Muscle layer of colon (tissue), 2 donors: ENCODE data around the gene LIPH.
A peak's percentile ranks its signal among the peaks of the same experiment; 100 is the strongest.

Experiments
- H3K27ac ChIP-seq: one replicate; pipeline ENCODE4 v1.7.0; 2013; ENCODE audit warnings: low read depth, mild to moderate bottlenecking, low read length, moderate library complexity
- H3K27me3 ChIP-seq, 2 donors: one replicate each; pipeline ENCODE4 v1.7.0; 2013; ENCODE audit warnings: low read length in 2 of 2, mild to moderate bottlenecking in 2 of 2; ENCODE audit not compliant: insufficient read depth in 2 of 2, control insufficient read depth in 1 of 2
- H3K36me3 ChIP-seq: one replicate; pipeline ENCODE4 v1.7.0; 2013; ENCODE audit warnings: mild to moderate bottlenecking, low read length; ENCODE audit not compliant: insufficient read depth
- H3K4me1 ChIP-seq: one replicate; pipeline ENCODE4 v1.7.0; 2013; ENCODE audit warnings: mild to moderate bottlenecking, low read length; ENCODE audit not compliant: insufficient read depth
- H3K4me3 ChIP-seq, 2 donors: one replicate each; pipeline ENCODE4 v1.7.0; 2013; ENCODE audit warnings: low read length in 2 of 2, low read depth in 1 of 2, mild to moderate bottlenecking in 1 of 2, moderate library complexity in 1 of 2
- H3K9ac ChIP-seq: one replicate; pipeline ENCODE4 v1.7.0; 2013; ENCODE audit warnings: low read length
- H3K9me3 ChIP-seq: one replicate; pipeline ENCODE4 v1.7.0; 2013; ENCODE audit warnings: mild to moderate bottlenecking, low read length
- donor health status: abdominal sarcoma.
- donor health status: Adenocarcinoma of cecum.

LIPH gene

DNA sequence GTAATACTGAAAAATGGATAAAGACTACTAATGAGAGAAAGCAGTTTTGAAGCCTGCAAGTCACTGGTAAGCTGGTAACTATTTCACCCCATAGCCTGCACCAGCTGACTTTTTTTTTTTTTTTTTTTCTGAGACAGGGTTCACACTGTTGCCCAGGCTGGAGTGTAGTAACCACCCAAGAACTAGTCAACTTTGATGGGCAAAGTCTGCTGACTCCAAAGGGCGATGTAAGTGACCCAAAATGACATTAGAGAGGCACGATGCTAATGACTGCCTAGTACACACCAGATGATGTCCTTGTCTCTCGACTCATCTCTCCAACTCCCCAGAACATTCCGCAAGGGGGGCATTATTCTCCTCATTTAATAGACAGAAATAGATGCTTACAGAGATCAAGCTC lies 40.7 kb downstream of the LIPH start:
- Histone ChIP-seq H3K4me1 (no peaks in the 10 kb centered on the region), H3K27ac (no peak overlapping the region), H3K27me3 (no peaks in the 10 kb centered on the region), H3K4me3 (no peak overlapping the region), H3K9me3 (no peaks in the 10 kb centered on the region), H3K9ac (no peak overlapping the region), H3K36me3 (no peaks in the 10 kb centered on the region)

DNA sequence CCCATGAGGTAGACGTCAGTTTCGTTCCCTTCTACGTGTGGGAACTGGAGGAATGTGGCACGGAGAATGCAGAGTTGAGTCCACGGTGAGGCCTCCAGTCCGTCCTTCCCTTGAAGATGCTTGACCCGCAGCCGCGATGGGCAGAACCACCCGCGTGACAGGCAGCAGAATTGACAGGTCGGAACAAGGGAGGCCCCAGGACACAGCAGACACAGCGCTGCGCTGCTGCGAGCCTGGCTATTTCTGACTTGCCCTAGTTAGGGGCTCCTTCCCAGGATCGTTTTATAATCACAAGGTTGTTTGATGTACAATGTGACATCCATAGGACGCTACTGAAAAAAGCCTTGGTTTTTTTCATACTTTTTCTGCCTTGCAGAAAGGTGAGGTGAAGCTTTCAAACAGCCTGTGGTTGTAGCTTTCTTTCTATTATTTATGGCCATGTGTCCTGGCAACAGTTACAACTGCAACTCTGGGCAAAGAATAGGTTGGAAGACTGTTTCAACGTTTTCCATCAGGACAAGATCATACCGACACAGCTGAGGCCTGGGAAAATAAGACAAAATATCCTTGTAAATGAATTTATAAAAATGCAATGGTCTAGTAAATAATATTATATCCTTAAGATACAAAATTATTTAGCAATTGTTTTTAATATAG lies 43.9 kb downstream of the LIPH start:
- Histone ChIP-seq H3K4me3 (no peak overlapping the region), H3K4me1 (no peaks in the 10 kb centered on the region), H3K36me3 (no peaks in the 10 kb centered on the region), H3K27ac (no peak overlapping the region), H3K9ac (no peak overlapping the region), H3K9me3 (no peaks in the 10 kb centered on the region), H3K27me3 (no peaks in the 10 kb centered on the region)

DNA sequence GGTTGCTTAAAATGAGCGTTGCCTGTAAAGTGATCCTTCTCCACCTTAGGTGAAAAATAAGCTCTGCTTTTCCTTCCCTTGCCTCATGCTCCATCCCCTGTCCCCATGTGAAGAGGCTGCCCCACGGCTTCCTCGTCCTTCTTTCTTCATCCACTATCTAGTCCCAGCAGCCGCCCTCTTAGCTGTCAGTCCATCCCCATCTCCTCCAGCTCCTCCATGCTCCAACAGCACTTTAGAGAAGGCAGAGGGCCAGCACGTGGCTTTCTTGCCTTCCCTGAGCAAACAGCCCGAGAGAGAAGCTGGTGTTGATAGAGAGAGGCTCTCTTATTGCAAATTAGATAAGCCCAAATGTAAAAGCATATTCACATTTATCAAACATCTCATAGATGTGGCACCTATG lies 44.5 kb downstream of the LIPH start:
- Histone ChIP-seq H3K36me3 (no peaks in the 10 kb centered on the region), H3K9ac (no peak overlapping the region), H3K4me3 (no peak overlapping the region), H3K4me1 (no peaks in the 10 kb centered on the region), H3K27me3 (no peaks in the 10 kb centered on the region), H3K9me3 (no peaks in the 10 kb centered on the region), H3K27ac (no peak overlapping the region)

DNA sequence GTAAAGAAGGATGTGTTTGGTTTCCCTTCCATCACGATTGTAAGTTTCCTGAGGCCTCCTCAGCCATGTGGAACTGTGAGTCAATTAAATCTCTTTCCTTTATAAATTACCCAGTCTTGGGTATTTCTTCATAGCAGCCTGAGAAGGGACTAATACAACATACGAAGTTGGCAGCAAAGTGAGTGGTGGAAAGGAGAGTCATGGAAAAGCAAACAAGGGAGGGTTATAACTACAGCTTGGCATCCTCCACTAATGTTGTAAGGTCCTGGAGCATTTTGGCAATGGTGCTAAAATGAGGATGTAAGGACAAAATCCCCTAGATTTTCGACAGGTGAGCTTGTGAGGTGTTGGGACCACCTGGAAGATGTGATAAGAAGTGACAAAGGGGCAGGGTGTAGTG lies 47.8 kb downstream of the LIPH start:
- Histone ChIP-seq H3K9ac (no peak overlapping the region), H3K4me1 (no peaks in the 10 kb centered on the region), H3K9me3 (no peaks in the 10 kb centered on the region), H3K4me3 (no peak overlapping the region), H3K36me3 (no peaks in the 10 kb centered on the region), H3K27ac (no peak overlapping the region), H3K27me3 (no peaks in the 10 kb centered on the region)

DNA sequence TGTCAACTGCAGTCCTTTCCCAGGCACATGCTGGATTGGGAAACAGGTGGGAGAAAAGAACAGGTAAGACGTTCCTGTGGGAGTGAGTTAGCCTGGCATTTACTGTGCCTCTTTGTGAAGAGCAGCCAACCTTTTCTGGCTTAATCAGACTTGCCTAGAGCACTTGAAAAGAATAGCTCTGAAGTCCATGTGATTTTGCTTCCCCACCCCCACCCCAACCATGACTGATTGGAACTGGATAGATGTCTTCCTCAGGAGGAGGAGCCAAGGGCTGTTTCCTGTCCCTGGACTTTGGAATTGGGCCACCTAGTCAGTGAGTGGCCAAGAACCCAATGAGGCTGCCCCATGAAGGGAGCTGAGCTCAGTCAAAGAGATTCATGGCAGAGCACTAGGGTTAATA lies 48.9 kb downstream of the LIPH start:
- H3K27ac ChIP-seq, result no peak overlapping the region
- no peak overlapping the region for H3K4me3 ChIP-seq
- no peaks in the 10 kb centered on the region for H3K36me3 ChIP-seq
- H3K9ac ChIP-seq, result no peak overlapping the region
- no peaks in the 10 kb centered on the region for H3K27me3 ChIP-seq
- no peaks in the 10 kb centered on the region for H3K9me3 ChIP-seq
- H3K4me1 ChIP-seq, result no peaks in the 10 kb centered on the region

DNA sequence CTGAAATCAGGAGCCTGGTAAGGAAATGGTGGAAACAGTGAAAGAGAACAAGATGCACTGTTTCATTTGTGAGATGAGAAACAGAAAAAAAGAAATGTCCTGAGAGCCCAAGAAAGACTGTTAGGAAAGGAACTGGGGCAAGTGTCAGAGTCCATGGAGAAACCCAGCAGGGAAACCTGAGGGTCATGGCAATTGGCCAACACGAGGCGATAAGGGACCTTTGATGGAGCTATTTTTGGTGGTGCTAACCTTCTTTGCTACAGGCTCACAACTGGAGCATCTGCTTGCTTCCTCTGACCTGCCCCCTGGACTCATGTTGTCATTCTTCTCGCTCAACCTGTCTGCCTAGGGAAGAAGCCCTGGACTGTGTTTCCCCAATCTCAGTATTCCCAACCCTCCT lies 49.4 kb downstream of the LIPH start:
- H3K9ac ChIP-seq, result no peak overlapping the region
- no peak overlapping the region for H3K27ac ChIP-seq
- H3K4me1 ChIP-seq, result no peaks in the 10 kb centered on the region
- H3K27me3 ChIP-seq, result no peaks in the 10 kb centered on the region
- H3K4me3 ChIP-seq, result no peak overlapping the region
- H3K36me3 ChIP-seq, result no peaks in the 10 kb centered on the region
- no peaks in the 10 kb centered on the region for H3K9me3 ChIP-seq

DNA sequence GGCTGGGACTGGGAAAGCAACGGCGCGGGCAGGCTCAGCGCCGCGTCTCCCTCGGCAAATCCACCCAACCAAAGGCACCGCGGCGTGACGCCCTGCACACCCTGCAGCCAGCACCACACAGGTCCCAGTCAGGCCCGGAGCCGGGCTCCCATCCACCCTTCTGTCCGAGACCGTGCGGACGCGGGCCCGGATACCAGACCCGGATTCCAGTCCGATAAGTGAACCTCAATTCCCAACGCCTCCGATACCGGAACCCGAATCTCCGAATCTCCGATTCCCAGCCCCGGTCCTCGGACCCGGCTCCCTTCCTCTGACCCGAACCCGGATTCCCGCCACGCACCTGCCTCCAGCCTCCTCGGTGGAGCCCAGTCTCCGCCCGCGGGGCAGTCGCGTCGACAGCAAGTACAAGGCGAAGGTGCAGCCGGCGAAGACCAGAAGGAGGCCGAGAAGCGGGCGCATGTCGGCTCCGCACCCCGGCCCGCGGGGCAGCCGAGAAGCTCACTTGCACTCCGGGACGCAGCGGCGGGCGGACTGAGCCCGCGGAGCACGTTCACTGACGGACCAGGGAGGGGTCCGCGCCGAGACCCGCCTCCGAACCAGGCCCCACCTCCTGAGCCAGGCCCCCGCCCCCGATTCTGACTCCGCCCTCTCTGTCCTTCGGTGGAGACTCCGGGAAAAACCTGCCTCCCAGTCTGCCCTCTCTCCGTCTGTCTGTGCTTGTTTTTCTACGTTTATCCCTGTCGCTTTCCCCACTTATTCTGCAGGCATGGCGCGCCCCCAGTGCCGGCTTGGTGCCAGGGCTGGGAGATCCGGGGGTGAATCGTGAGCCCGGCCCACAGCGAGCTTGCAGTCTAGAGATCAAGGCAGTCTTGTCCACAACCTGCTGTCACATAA lies 53.6 kb downstream of the LIPH start, which contains the start of gene TMEM41A:
Gene TMEM41A (minus strand): TSS at position 533 of the 894 bp plus-strand sequence. CDS start 74 bp downstream, at position 459.
- H3K36me3 ChIP-seq, result peaks cover 31% of the 10 kb centered on the region
- peaks cover 12% of the 10 kb centered on the region for H3K4me1 ChIP-seq
- H3K27ac ChIP-seq, result peak within 1 kb of the TSS; percentile 83
- H3K9me3 ChIP-seq, result no peaks in the 10 kb centered on the region
- peak within 1 kb of the TSS; percentile 79 to 100 for H3K4me3 ChIP-seq
- H3K9ac ChIP-seq, result peak within 1 kb of the TSS; percentile 95
- H3K27me3 ChIP-seq, result no peaks in the 10 kb centered on the region

DNA sequence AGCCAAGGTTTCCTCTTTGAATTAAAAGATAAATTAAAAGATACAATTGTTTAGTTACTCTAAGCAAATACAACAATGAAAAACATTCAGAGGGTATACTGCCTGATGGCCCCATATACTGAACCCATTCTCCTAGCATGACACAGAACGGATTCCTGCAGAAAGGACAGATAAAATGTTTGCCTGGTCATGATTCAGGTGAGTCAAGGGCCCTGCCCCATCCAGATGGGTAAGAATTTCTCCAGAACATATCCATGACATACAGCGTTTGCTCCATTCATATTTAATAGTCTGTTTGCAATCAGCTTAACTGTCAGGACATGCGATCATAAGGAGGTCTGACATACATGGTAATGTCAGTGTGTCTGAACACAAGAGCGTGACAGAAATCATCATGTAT lies 62.1 kb downstream of the LIPH start:
- Histone ChIP-seq H3K9me3 (no peaks in the 10 kb centered on the region), H3K27ac (no peak overlapping the region), H3K27me3 (no peaks in the 10 kb centered on the region), H3K36me3 (peaks cover 41% of the 10 kb centered on the region), H3K4me1 (no peaks in the 10 kb centered on the region), H3K9ac (no peak overlapping the region), H3K4me3 (no peak overlapping the region)

DNA sequence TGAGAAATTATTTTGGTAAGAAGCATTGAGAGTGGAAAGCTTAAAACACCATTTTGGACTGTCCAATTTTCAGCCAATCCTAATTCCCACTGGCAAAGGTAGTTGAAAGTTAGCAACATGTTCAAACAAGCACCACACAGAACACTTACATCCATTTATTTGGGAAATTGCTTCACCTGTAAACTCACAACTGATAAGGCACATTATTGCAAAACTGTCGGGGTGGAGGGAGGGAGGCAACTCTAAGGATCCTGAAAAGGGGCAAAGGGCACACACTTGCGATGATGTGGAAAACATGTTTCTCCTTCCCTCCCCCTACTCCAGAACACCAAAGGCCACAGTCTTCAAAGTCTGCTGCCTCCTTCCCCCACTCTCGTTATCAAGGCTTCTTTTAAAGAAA lies 62.9 kb downstream of the LIPH start:
- Histone ChIP-seq H3K36me3 (peaks cover 33% of the 10 kb centered on the region), H3K27me3 (no peaks in the 10 kb centered on the region), H3K9me3 (no peaks in the 10 kb centered on the region), H3K4me1 (no peaks in the 10 kb centered on the region), H3K27ac (no peak overlapping the region), H3K9ac (no peak overlapping the region), H3K4me3 (no peak overlapping the region)

DNA sequence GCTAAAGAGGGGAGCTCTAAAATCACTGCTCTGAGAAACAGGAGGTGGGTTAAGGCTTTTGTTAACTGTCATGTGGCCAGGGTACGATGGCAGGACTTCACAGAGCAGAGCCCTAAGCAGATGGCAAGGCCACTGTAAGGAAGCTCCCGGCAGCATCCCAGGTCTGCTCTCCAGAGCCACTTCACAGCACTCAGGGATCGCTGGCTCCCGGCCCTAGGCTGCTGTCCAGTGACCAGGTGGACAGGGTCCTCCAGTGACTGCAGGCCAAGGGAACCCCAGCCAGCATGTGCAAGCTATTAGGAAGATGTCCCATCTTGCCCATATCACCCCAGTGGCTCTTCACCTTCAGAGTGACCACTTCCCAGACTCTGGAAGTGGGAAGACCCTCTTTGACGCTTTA lies 63.9 kb downstream of the LIPH start:
- Histone ChIP-seq H3K27ac (no peak overlapping the region), H3K4me1 (no peaks in the 10 kb centered on the region), H3K9ac (no peak overlapping the region), H3K4me3 (no peak overlapping the region), H3K27me3 (no peaks in the 10 kb centered on the region), H3K36me3 (peaks cover 23% of the 10 kb centered on the region), H3K9me3 (no peaks in the 10 kb centered on the region)

DNA sequence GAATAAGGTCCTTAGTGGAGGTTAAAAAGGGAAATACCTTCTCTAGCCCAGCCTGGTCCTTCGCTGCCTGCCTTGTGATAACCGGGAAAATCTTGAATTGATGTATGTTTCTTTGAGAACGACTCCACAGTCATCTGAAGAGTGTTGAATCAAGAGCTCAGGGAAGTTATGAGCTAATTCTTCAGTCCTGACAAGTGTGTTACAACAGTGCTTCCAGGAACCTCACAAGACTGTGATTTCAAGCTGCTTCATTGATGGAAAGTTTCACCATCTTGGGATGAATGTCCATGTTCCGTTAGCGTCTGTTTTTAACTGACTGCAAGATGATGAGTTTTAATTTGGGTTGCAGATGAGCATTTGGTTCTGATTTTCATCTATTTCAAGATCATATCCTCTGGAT lies 66.0 kb downstream of the LIPH start:
- Histone ChIP-seq H3K27ac (no peak overlapping the region), H3K27me3 (no peaks in the 10 kb centered on the region), H3K9ac (no peak overlapping the region), H3K36me3 (peaks cover 20% of the 10 kb centered on the region), H3K4me3 (no peak overlapping the region), H3K9me3 (no peaks in the 10 kb centered on the region), H3K4me1 (no peaks in the 10 kb centered on the region)
